SK-N-DZ (cell line): Measurements from ENCODE around the gene PIGW.
"Not testable (repeated sequence)": the region's sequence is repeated elsewhere in the genome, so short reads cannot be mapped to it uniquely, and the experiment has no call there.

Experiments
- DNase-seq: peaks from one replicate; pipeline ENCODE4 v3.0.0-alpha.2; 2015; ENCODE audit warnings: low spot score

Gene PIGW

GRCh38 chr17:36508439-36508838 lies 26.3 kb upstream of the PIGW start:
- not testable (repeated sequence) for DNase-seq

DNA sequence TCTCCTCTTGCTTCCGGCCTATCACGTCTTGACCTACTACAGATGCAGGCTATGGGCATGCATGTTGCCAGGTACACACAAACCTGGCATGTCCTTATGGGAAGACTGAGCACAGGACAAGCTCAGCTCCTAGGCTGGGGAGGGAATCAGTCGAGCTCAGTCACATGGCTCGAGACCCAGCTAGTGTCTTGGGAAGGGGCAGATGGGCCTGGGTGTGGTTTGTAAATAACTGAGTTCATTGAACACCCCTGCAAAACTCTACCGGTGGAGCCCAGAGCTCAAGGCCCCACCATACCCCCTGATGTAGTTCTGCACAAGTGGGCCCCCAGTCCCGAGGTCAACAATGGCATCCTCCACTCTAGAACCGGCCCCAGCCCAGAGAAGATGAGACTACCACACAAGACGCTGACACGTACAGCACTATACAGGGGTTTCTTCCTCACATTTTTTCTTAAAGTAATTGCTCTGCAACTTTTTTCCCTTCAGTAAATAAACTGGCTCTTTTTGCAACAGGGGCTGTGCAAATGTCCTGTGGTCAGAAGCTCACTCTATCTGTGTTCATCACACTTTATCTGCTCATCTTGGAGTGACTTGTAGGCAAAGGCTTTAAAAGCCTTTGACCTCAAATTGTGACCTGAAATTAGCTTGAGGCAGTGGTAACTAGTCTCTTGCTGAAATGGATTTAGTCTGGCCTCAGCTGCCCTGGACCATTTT lies 25.4 kb upstream of the PIGW start:
- no peak for DNase-seq

DNA sequence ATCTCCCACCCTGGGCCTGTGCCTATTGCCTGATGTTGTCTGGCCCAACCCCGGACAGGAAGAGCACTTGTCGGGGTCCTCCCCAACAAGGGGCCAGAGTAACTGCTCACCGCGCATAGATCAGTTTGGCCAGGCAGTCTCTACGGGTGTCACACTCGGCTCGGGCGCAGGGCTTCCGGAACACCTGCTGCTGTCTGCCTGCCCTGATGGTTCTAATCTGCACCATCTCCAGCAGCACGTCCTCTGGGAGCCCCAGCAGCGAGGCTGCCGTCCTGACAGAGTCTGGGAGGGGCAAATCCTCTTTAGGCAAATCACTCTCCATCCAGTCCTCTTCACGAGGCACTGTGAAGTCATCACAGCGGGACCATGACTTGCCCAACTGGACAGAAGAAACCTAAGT lies 24.2 kb upstream of the PIGW start:
- DNase-seq = peak; percentile 83

DNA sequence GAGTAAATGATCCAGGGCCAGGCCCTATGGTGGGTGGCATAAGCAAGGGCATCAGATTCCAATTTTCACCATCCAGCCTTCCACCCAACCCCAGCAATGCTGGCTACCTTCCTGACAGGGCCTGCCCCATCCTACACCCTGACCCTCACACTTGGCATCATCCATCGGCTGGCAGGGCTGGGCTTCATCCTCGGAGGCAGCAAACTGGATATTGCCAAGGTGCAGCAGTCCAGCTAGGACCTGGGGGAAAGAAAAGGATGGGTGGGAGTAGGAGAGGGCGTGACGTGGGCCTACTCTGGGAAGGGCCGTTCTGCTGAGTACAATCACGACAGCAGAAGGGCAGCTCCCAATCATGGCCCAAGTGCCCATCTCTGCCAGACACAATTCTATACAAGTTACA lies 23.6 kb upstream of the PIGW start:
- no peak for DNase-seq

DNA sequence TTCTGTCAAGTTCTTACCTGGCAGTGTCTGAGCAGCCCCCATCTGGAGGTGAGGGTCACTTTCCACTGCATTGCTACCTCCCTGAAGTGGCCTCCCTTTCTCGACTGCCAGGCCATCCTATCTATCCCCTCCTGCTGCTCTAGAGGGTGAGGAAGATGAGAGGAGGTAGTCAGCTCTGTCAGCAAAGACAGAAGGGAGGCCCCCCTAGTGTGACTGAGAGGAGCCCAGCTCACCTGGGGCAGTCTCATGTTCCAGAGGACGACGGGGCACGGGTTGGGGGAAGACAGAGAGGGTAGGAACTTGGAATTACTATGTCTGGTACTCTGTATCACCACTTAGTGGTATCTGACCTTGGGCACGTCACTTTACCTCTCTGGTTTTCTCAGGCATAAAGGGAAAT lies 22.1 kb upstream of the PIGW start:
- DNase-seq = no peak

DNA sequence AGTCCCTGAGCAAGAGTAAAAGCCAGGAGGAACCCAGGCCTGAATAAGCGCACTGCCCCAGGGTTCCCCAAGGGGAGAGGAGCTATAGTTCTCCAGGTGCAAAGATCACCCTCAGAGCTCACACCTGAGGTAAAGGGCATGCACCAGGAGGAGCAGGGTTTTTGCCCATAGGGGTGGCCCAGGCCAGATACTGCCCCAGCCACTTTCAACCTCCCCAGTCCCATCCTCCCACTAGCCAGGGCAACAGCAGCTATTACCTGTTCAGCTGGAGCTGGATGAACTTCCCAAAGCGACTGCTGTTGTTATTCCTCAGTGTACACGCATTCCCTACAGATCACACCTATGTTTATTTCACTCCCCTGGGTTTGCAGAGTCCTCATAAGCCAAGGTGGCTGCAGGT lies 19.9 kb upstream of the PIGW start:
- no peak for DNase-seq

- no peak for DNase-seq
Observed at GRCh38 chr17:36515837-36516236, 18.9 kb upstream of the PIGW start.

DNA sequence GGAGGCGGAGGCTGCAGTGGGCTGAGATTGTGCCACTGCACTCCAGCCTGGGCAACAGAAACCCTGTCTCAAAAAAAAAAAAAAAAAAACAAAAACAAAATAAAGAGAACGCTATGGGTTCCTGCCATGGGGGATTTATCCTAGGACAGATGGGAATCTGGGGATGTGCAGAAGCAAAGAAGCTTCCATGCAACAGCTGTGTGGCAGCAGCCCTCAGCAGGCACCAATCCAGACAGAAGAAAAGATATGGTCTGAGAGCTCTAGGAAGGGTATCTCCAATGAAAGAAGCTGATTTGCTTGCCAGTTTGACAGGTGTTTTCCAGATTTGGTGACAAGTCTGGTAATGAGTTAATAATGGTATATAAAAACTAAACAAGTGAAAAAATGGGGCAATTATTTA lies 11.7 kb upstream of the PIGW start:
- no peak for DNase-seq

GRCh38 chr17:36524428-36524876 lies 10.3 kb upstream of the PIGW start:
- DNase-seq = no peak

- no peak for DNase-seq
Observed at GRCh38 chr17:36525113-36525512, 9.7 kb upstream of the PIGW start.

- no peak for DNase-seq
Observed at GRCh38 chr17:36525888-36526287, 8.9 kb upstream of the PIGW start.

DNA sequence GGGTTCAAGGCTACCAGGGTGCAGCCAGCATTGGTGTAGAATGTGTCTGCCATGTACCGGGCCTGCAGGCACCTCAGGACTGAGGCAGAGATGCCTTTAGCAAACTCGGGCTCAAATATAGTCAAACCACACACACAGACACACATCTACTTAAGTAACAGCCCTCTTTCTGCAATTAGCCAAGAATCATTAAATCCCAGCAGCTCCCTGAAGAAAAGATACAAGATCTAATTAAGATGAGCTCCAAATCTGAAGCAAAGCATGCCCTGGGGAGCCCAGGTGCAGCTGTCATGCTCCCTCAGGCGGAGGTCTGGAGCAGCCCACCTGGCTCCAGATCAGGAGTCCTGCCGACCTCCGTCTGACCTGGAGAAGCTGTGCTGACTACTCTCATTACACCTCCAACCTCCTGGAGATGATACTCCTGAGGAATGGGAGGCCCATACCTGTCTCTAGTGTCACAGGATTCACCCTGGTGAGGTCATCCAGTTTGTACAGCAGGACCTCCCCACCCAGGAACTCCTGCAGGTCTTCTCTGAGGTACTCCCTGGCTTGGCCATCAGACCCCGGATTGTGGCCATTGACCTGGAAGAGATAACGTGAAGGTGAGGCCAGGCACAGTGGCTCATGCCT lies 7.1 kb upstream of the PIGW start:
- DNase-seq = no peak

- DNase-seq = no peak
Observed at GRCh38 chr17:36529121-36529520, 5.7 kb upstream of the PIGW start.

DNA sequence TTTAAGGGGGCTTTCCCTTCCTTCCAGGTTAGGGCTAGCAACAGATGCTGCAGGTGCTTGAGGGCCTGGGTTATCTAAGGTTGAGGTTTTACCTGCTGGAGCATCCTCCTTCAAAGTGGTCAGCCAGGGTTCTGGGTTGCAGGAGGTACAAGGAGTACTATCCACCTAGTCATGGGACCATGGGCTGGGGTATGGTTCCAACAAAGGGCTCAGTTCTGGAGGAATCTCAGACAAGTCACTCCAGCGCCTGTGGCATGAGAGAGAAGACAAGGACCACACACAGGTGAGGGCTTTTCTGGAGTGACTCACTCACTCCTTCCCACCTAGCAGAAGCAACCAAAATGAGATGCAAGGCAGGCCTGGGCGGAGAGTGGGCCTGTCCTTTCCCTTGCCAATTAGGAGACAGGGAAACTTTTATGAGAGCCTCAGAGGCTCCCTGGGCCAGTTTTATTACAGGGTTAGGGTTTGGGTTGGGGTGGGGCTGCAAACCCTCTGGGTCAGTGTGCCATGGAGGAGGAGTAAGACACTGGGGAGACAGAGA lies 2.3 kb upstream of the PIGW start:
- no peak for DNase-seq

DNA sequence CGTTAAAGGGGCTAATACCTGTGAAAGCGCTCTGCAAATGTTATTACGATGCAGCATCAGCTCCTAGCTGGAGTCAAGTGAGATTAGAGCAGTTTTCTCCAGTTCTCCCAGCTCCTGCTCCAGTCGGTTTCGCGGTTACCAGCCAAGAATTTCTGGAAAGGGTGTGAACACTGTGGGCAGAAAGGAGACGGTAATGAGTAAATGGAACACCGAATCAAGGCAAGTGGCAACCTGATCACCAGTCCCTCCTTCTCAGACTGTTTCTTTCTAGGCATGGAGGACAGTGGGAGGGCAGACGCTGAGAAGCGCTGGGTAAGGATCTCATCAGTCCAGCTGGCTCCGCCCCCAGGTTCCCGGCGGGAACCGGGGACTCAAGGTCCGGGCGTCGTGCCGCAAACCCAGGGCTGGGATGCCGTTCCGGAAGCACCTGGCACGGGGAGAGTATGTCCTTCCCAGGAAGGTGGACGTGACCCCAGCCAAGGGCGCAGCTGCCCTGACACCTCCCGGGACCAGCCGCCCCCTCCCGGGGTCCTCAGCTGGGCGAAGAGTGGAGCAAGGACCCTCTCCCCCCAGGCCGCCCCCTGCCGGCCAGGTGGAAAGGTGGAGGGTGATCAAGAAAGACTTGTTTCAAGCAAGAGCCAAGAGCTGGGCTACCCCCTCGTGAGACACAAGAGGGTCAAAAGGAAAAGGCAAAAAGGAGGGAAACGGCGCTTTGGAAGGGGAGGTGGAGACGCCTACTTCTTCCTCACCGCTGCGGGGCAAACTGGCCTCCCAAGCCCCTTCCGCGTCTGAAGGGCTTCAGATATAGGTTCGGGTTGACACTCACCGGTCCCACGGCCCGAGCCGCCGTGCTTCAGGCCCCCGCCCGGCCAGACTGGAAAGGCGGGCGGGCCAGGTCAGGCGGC lies 600 bp upstream of the PIGW start:
- DNase-seq = peak; percentile 85

DNA sequence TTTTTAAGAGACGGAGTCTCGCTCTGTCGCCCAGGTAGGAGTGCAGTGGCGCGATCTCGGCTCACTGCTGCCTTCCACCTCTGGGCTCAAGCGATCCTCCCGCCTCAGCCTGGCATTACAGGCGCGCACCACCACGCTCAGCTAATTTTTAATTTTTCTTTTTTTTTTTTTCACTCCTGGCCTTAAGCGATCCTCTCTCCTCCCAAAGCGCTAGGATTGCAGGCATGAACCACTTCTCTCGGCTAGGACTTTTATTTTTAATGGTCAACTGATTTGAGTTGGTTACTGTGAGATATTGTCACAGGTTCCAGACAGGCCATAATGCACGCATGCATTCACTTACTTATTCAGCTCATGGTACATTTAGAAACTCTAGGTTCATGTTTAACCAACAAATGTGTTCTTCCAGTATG lies 888 bp downstream of the PIGW start:
- DNase-seq = no peak

- no peak for DNase-seq
Observed at GRCh38 chr17:36540696-36541095, 5.9 kb downstream of the PIGW start.

DNA sequence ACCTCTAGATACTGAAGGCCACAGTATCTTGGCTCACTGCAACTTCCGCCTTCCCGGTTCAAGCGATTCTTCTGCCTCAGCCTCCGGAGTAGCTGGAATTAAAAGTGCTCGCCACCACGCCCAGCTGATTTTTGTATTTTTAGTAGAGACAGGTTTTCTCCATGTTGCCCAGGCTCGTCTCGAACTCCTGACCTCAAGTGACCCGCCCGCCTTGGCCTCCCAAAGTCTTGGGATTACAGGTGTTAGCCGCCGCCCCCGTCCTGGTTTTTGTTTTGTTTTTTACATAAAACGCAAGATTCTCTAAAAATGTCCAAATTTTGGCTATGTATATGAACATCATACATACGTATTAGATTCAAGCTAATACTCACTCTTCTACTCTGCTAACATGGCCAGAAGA lies 8.0 kb downstream of the PIGW start:
- DNase-seq = no peak

- peak; percentile 44 for DNase-seq
Observed at GRCh38 chr17:36544044-36544306, 9.2 kb downstream of the PIGW start.

- peak; percentile 87 for DNase-seq
Observed at GRCh38 chr17:36544307-36545076, 9.7 kb downstream of the PIGW start, which contains the start of gene GGNBP2. GGNBP2 (plus strand) TSS chr17:36544919; CDS start chr17:36545725, 806 bp downstream.

DNA sequence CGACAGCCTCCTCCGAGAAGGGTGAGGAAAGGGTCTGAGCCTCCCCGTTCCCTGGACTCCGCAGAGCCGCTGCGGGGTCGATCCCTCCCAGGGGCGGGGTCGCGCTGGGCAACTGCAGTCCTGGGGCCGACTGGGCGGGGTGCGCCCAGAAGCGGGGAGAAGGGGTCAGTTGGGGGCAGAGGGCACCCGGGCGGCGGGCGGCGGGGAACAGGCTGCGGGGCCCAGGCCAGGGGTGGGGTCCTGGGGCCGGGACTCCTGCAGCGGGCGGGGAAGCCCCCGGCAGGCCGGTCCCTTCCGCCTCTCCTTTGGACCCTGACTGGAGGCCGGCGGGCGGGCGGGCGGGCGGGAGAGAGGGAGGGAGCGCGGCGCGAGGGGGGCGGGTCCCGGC lies 10.3 kb downstream of the PIGW start:
- no peak for DNase-seq
